Measurements from ENCODE around the gene LAMB3. TPM values are rescaled to one million over a fixed set of nuclear protein-coding genes. Genes with fewer than 3 reads are reported as not detected.

Gene LAMB3
- total RNA-seq, 1 donor from 2014 or later, result 17.0 TPM

DNA sequence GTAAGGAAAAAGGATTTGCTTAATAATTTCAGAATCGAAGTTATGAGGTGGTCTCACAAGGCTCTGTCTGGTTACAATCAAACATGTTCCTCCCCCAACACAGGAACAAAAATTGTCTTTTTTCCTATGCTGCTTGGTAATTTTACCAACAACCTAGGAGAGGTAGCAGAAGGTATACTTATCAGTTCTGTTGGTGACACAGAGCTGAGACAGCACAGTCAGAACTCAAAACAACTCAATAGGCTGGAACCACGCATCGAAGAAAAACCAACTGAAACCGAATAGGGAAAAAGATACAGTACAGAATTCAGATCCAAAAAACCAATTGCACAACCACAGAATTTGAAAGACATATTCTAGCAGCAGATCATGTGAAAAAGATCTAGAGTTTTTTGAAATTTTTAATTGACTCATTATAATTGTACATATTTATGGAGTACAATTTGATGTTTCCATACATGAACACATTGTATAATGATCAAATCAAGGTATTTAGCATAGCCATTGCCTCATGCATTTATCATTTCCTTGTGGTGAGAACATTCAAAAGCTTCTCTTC is 26.8 kb upstream of the LAMB3 start:
- H3K27me3 Mint-ChIP-seq, result peaks cover 84% of the 10 kb centered on the region
- H3K9me3 Mint-ChIP-seq, result no peaks in the 10 kb centered on the region
- DNase-seq (ENCODE audit: extremely low spot score, unreplicated experiment), result no peak
- TF ChIP-seq, protein P1, sequence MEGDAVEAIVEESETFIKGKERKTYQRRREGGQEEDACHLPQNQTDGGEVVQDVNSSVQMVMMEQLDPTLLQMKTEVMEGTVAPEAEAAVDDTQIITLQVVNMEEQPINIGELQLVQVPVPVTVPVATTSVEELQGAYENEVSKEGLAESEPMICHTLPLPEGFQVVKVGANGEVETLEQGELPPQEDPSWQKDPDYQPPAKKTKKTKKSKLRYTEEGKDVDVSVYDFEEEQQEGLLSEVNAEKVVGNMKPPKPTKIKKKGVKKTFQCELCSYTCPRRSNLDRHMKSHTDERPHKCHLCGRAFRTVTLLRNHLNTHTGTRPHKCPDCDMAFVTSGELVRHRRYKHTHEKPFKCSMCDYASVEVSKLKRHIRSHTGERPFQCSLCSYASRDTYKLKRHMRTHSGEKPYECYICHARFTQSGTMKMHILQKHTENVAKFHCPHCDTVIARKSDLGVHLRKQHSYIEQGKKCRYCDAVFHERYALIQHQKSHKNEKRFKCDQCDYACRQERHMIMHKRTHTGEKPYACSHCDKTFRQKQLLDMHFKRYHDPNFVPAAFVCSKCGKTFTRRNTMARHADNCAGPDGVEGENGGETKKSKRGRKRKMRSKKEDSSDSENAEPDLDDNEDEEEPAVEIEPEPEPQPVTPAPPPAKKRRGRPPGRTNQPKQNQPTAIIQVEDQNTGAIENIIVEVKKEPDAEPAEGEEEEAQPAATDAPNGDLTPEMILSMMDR (conservative IDR thresholded peaks at IDR 0.05), result no peak
- no peak overlapping the region for H3K27ac Mint-ChIP-seq
- peaks cover 13% of the 10 kb centered on the region for H3K4me1 Mint-ChIP-seq (ENCODE audit: unreplicated experiment)
- H3K4me3 Mint-ChIP-seq, result no peak overlapping the region
- H3K36me3 Mint-ChIP-seq, result no peaks in the 10 kb centered on the region

DNA sequence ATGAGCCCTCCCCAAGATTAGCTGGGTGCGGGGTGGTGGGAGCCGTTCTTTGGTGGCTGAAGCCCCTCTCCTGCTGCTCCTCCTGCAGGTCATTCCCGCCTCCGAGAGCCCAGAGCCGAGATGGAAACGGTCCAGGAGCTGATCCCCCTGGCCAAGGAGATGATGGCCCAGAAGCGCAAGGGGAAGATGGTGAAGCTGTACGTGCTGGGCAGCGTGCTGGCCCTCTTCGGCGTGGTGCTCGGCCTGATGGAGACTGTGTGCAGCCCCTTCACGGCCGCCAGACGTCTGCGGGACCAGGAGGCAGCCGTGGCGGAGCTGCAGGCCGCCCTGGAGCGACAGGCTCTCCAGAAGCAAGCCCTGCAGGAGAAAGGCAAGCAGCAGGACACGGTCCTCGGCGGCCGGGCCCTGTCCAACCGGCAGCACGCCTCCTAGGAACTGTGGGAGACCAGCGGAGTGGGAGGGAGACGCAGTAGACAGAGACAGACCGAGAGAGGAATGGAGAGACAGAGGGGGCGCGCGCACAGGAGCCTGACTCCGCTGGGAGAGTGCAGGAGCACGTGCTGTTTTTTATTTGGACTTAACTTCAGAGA is 23.4 kb upstream of the LAMB3 start:
- H3K27me3 Mint-ChIP-seq, result peaks cover 92% of the 10 kb centered on the region
- DNase-seq (ENCODE audit: extremely low spot score, unreplicated experiment), result no peak
- TF ChIP-seq, protein P1 (conservative IDR thresholded peaks at IDR 0.05), result peak; percentile 19
- peaks cover 17% of the 10 kb centered on the region for H3K4me1 Mint-ChIP-seq (ENCODE audit: unreplicated experiment)
- H3K36me3 Mint-ChIP-seq, result peaks cover 3% of the 10 kb centered on the region
- no peak overlapping the region for H3K27ac Mint-ChIP-seq
- H3K4me3 Mint-ChIP-seq, result peak overlapping the region; percentile 85
- H3K9me3 Mint-ChIP-seq, result peaks cover 5% of the 10 kb centered on the region

DNA sequence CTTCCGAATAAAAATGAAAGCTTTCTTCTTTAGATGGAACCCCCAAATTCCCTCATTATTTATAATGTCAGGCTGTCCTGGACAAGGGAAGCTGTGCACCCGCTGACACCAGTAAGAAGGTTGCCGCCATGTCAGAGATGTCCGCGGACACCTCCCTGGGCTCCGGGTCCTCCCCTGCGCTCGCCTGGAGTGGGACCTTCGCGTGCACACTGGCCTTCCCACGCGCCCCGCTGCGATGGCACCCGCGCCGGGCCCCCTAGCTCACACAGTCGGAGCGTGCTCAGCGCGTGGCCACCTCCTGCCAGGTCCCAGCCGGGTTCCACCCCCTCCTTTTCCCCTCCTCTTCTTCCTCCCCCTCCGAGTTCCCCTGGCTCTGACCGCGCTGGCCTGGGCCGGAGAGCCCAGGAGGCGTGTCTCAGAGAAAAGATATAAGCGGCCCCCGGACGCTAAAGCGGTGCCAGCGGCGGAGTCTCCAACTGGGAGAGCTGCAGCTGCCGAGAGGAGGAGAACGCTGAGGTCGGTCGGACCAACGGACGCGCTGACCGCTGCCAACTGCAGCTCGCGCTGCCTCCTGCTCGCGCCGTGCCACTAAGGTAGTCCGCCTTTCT is 22.8 kb upstream of the LAMB3 start, which contains the start of gene G0S2:
TSS of gene G0S2 (plus strand) at position 456 of the 608 bp plus-strand sequence. CDS start 273 bp downstream, outside the sequence.
- peaks cover 3% of the 10 kb centered on the region for H3K36me3 Mint-ChIP-seq
- H3K4me3 Mint-ChIP-seq, result peak within 1 kb of the TSS; percentile 85
- peaks cover 5% of the 10 kb centered on the region for H3K9me3 Mint-ChIP-seq
- H3K27me3 Mint-ChIP-seq, result peaks cover 92% of the 10 kb centered on the region
- H3K27ac Mint-ChIP-seq, result peak within 1 kb of the TSS; percentile 4
- TF ChIP-seq, protein P1 (conservative IDR thresholded peaks at IDR 0.05), result no peak
- no peak for DNase-seq (ENCODE audit: extremely low spot score, unreplicated experiment)
- peaks cover 17% of the 10 kb centered on the region for H3K4me1 Mint-ChIP-seq (ENCODE audit: unreplicated experiment)

DNA sequence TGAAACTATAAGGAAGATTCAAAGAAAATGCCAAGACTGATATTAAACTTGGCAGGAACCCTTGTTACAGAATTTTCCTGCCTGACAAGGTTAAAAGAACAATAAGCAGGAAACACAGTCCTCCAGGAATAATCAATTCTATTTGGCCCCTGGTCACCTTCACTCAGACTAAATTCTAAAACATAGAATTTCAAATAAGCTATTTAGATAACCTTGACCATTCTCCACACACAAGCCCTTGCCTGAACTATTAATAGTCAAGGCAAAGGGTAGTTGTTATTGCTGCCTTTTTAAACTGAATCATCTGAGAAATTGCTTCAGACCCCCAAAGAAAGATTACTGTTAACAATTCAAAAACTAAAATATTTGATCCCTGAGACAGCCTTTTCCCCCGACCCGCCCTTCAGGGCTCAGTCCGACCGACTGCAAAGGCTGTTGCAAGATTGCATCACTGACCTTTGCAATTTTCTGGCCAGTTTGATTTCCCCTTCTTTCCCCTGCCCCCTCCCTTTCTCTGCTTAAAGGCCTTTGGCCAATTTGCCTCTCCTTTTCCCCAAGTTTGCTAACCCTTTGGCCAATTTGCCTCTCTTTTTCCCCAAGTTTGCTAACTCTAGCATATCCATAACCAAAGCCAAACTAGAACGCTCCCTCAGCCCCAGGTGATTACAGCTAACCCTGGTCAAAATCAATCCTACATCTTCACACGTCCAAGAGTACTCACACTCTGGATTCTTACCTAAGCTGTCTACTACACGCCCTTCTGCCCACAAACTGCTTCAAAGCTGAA is 21.6 kb upstream of the LAMB3 start:
- Mint-ChIP-seq H3K4me3 (peak overlapping the region; percentile 85), H3K27me3 (peaks cover 87% of the 10 kb centered on the region), H3K27ac (peak overlapping the region; percentile 4), H3K36me3 (peaks cover 3% of the 10 kb centered on the region), H3K9me3 (peaks cover 5% of the 10 kb centered on the region), H3K4me1 (ENCODE audit: unreplicated experiment) (peaks cover 17% of the 10 kb centered on the region)
- TF ChIP-seq, protein P1 (conservative IDR thresholded peaks at IDR 0.05), result no peak
- DNase-seq (ENCODE audit: extremely low spot score, unreplicated experiment), result no peak

DNA sequence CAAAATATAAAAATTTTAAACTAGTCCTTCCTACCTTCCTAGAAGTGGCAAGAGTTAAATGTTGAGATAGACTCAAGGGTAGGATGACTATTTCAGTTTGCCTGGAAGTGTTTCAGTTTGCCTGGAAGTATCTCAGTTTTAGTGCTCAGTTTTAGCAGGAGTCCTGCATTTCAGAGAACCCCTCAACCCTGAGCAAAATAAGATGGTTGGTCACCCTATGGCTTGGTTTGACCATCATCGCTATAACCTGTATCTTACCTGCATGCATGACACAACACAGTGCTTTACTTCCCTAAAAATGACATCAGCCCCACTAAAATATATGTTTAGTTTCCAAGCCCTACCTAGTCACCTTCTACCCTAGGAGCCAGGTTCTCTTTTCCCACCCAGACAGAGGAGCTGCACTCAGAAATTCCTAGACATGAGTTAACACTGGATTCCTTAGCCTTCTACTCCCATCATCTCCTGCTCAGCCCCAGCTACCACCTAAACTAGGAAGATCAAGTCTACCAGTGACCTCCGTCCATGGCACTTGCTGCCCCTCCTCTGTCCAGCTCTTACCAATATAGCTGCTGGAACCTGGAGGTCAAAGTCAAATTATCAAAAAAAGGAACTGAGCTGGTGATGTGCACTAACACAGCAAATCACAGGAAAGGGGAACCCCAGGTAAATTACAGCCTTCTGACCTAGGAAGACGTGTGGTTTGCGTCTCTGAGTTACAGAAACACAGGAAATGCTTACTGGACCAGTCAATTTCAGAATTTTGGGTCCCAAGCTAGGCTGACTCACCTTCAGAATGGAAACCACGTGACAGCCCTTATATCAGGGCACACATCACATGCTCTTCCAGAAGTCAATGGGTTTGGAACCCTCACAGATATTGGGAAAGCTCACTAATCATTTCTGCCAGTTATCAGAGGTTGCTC is 20.7 kb upstream of the LAMB3 start:
- DNase-seq (ENCODE audit: extremely low spot score, unreplicated experiment), result no peak
- Mint-ChIP-seq H3K27ac (no peak overlapping the region), H3K27me3 (peaks cover 80% of the 10 kb centered on the region), H3K4me3 (no peak overlapping the region), H3K9me3 (peaks cover 5% of the 10 kb centered on the region), H3K4me1 (ENCODE audit: unreplicated experiment) (peaks cover 17% of the 10 kb centered on the region), H3K36me3 (peaks cover 3% of the 10 kb centered on the region)
- TF ChIP-seq, protein P1 (conservative IDR thresholded peaks at IDR 0.05), result no peak

All from type B pancreatic cell (in vitro differentiated cells).